Mucosa of descending colon (tissue), 3 donors: ENCODE results near the gene MTCH1. TPM values are rescaled to one million over a fixed set of nuclear protein-coding genes. Genes with fewer than 3 reads are reported as not detected.

ENCODE experiments used
- ATAC-seq: fragments of 200-7000 bp; cut with Tn5 transposase; one replicate; pipeline ENCODE4 v1.9.1; 2020; ENCODE audit warnings: mild to moderate bottlenecking, moderate library complexity
- DNase-seq, 3 donors: peaks; one replicate each; pipeline ENCODE4 v3.0.0-alpha.2; 2020
- H3K36me3 ChIP-seq: fragments of 200-600 bp; one replicate; pipeline ENCODE4 v1.8.0; 2021; ENCODE audit warnings: low read depth, mild to moderate bottlenecking
- H3K4me1 ChIP-seq: fragments of 200-600 bp; one replicate; pipeline ENCODE4 v1.8.0; 2021; ENCODE audit warnings: low read depth, mild to moderate bottlenecking
- H3K4me3 ChIP-seq: fragments of 200-600 bp; one replicate; pipeline ENCODE4 v1.8.0; 2021; ENCODE audit warnings: mild to moderate bottlenecking
- H3K9me3 ChIP-seq: fragments of 200-600 bp; one replicate; pipeline ENCODE4 v1.8.0; 2021; ENCODE audit warnings: mild to moderate bottlenecking
- intact Hi-C, 2 donors: fragments of 100-400 bp; cut with DNase I in 1 of 2; cut with micrococcal nuclease in 1 of 2; formaldehyde crosslinking; loops; one replicate each; pipeline versions ENCODE4 v1.11.0 to v1.11.1; 2022; cut with DNase I, micrococcal nuclease
- total RNA-seq, 3 donors: library from RNA; stranded (reverse); fragmentation: NEBNext Ultra II Directional in 2 of 3; extraction: Animal tissue kit (Norgen Biotek cat#: 25700) in 2 of 3; gene quantifications; one replicate each; pipeline versions ENCODE4 v1.2.1 to v1.2.4, GENCODE V29; 2021 to 2023
- TF ChIP-seq, protein P1 (sequence below): fragments of 200-600 bp; IDR thresholded peaks from one replicate; pipeline ENCODE4 v1.8.0; 2022; ENCODE audit warnings: antibody characterized with exemption, mild to moderate bottlenecking
- donor health status: DM: no; HTN: no; CAD: no; lungs with moderate emphysema.
- donor health status: DM: no; HTN: no; CAD: no.
- donor health status: DM: no; HTN: yes; CAD: no.

The MTCH1 gene
- total RNA-seq, 3 donors from 2014 or later, result 153 to 186 (median 157) TPM

DNA sequence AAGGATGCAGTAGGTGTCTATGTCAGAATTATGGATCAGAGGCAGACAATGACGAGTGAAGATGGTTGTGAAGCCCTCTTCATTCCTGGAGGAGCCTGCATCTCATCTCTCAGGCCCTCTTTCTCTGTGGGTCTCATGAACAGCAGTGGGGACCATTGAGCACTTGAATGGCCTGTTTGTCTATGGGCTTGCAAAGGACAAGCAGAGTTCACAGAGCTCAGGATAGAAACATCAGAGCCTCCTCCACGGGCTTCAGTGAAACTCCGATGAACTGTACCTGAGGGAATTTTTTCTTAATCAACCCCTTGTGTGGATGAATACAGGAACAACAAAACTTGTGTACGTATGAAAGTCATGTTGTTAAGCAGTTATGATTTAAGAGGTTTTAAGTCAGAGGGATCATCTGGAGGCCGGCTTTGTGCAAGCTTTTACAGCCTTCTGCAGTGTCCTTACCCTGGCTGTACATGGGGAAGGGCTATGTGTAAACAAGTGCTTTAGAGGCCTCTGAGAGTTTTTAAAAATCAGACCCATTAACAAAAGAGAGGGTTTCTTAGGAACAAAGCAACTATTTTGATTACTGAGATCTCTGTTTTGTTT is 61.1 kb downstream of the MTCH1 start:
- Histone ChIP-seq H3K4me3 (no peak overlapping the region), H3K4me1 (peaks cover 11% of the 10 kb centered on the region), H3K36me3 (no peaks in the 10 kb centered on the region), H3K9me3 (no peaks in the 10 kb centered on the region)
- TF ChIP-seq, protein P1, sequence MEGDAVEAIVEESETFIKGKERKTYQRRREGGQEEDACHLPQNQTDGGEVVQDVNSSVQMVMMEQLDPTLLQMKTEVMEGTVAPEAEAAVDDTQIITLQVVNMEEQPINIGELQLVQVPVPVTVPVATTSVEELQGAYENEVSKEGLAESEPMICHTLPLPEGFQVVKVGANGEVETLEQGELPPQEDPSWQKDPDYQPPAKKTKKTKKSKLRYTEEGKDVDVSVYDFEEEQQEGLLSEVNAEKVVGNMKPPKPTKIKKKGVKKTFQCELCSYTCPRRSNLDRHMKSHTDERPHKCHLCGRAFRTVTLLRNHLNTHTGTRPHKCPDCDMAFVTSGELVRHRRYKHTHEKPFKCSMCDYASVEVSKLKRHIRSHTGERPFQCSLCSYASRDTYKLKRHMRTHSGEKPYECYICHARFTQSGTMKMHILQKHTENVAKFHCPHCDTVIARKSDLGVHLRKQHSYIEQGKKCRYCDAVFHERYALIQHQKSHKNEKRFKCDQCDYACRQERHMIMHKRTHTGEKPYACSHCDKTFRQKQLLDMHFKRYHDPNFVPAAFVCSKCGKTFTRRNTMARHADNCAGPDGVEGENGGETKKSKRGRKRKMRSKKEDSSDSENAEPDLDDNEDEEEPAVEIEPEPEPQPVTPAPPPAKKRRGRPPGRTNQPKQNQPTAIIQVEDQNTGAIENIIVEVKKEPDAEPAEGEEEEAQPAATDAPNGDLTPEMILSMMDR, result no peak
- intact Hi-C loops, result no loop called here
- DNase-seq, result no peak
- no peak for ATAC-seq

DNA sequence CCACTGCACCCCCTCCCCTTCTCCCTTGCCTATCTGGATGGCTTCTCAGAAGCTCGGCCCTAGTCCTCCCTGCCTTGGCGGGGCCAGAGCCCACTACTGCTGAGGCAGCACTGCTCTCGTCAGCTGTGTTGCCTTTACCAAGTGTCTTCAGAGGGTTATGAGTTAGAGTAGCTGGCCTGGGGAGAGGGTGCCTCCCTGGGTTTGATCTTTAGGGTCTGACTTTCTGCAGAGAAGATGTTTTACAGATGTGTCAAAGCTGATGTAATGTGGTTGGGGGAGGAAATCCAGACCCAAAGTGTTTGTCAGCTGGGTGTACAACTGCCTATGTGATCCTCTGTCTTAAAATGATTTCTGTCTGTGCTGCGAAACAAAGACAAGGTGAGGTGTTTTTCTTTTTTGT is 61.9 kb downstream of the MTCH1 start:
- DNase-seq (no peak), ATAC-seq (no peak)
- H3K9me3 ChIP-seq, result no peaks in the 10 kb centered on the region
- H3K4me3 ChIP-seq, result no peak overlapping the region
- TF ChIP-seq, protein P1, result no peak
- no peaks in the 10 kb centered on the region for H3K36me3 ChIP-seq
- H3K4me1 ChIP-seq, result peaks cover 11% of the 10 kb centered on the region
- intact Hi-C loops, result no loop called here

DNA sequence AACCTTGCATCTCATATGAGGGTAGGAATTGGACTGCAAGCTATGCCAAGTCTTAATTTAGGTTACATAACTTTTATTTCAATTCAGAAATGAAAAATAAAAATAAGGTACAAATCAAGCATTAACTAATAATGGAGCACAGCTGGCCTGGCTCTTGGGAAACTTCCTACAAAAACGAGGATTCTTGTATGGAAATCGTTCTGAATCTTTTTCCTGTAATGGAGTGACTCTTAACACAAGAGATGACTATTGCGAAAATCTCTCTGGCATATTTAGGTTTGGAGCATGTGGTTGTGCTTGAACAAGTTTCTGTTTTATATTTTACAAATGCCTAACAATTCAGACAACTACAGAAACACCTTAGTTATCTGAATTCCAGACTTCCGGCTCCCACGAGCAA is 65.5 kb downstream of the MTCH1 start:
- Histone ChIP-seq H3K9me3 (no peaks in the 10 kb centered on the region), H3K4me1 (no peaks in the 10 kb centered on the region), H3K36me3 (no peaks in the 10 kb centered on the region), H3K4me3 (no peak overlapping the region)
- intact Hi-C loops, result no loop called here
- TF ChIP-seq, protein P1, result no peak
- ATAC-seq (no peak), DNase-seq (no peak)

DNA sequence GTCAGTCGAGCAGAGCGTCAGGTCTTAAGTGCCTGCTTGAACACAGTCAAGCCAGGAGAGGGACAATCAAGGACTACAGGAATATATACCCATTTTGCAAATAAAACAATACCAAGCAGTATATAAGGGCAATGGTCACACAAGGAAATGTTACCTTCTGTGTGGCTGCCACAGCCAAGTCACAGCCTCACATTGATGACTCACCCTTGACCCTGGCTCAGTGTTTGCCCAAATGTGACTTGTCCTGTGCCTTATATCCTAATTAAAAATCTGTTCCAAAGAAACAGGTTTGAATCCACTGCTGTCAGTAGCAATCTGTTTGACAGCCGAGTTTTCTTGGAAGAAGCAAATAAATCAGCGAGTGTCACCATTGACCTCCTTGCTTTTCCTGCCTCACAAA is 65.9 kb downstream of the MTCH1 start:
- ATAC-seq (peak; percentile 80), DNase-seq (no peak)
- intact Hi-C loops, result no loop called here

More for the DNA sequence above, 65.9 kb downstream of the MTCH1 start:
- Histone ChIP-seq H3K4me3 (no peak overlapping the region), H3K9me3 (no peaks in the 10 kb centered on the region), H3K36me3 (no peaks in the 10 kb centered on the region), H3K4me1 (no peaks in the 10 kb centered on the region)
- TF ChIP-seq, protein P1, result no peak

Other genes starting within 250 kb of the MTCH1 start
- gene CPNE5, start 146.8 kb downstream of the MTCH1 start, total RNA-seq, result 10 to 100 TPM in 1 of 3 donors, 1 to 10 TPM in 2; 4.7 to 15.2 (median 6.1) TPM
- gene PPIL1, start 111.4 kb downstream of the MTCH1 start, total RNA-seq, result 10 to 100 TPM in 2 of 3 donors, 1 to 10 TPM in 1; 7.2 to 14.2 (median 10.5) TPM
- 10 to 100 TPM; 53.9 to 66.6 (median 56.0) TPM for gene C6orf89, start 100.2 kb downstream of the MTCH1 start, total RNA-seq
- gene PI16, start 31.5 kb downstream of the MTCH1 start, total RNA-seq, result 1 to 10 TPM in 2 of 3 donors, under 1 TPM in 1; 0.46 to 6.1 (median 3.9) TPM
- gene FGD2, start 19.5 kb upstream of the MTCH1 start, total RNA-seq, result 10 to 100 TPM in 2 of 3 donors, 1 to 10 TPM in 1; 6.9 to 18.3 (median 14.1) TPM
- gene PIM1, start 184.0 kb upstream of the MTCH1 start, total RNA-seq, result 10 to 100 TPM; 36.9 to 84.1 (median 56.0) TPM